Activated T-cell treated with anti-CD3 and anti-CD28 coated beads for 4 hours (primary cell): ENCODE measurements around the gene CDIPT.
"Not testable (repeated sequence)": the region's sequence is repeated elsewhere in the genome, so short reads cannot be mapped to it uniquely, and the experiment has no call there.

Experiments used
- DNase-seq: peaks from one replicate; pipeline ENCODE4 v3.0.0-alpha.2; 2020

CDIPT gene

GRCh38 chr16:29862884-29863668 is at the start of gene CDIPT:
TSS of gene CDIPT (minus strand) at chr16:29863226. CDS start at chr16:29862857, 369 bp downstream.
- peak; percentile 89 for DNase-seq

- no peak for DNase-seq
Observed at GRCh38 chr16:29912087-29912486, 49.1 kb upstream of the CDIPT start.

GRCh38 chr16:29911676-29912010 is 48.6 kb upstream of the CDIPT start:
- DNase-seq = no peak

- DNase-seq = no peak
Observed at GRCh38 chr16:29910819-29911675, 48.0 kb upstream of the CDIPT start.

- DNase-seq = not testable (repeated sequence)
Observed at GRCh38 chr16:29909851-29910250, 46.8 kb upstream of the CDIPT start.

- no peak for DNase-seq
Observed at GRCh38 chr16:29909391-29909790, 46.4 kb upstream of the CDIPT start.

GRCh38 chr16:29908719-29909220 is 45.7 kb upstream of the CDIPT start:
- no peak for DNase-seq

- no peak for DNase-seq
Observed at GRCh38 chr16:29907973-29908372, 44.9 kb upstream of the CDIPT start.

GRCh38 chr16:29906520-29907244 is 43.7 kb upstream of the CDIPT start:
- no peak for DNase-seq

GRCh38 chr16:29905668-29906067 is 42.6 kb upstream of the CDIPT start:
- no peak for DNase-seq

- DNase-seq = no peak
Observed at GRCh38 chr16:29904947-29905346, 41.9 kb upstream of the CDIPT start.

- DNase-seq = no peak
Observed at GRCh38 chr16:29903590-29903989, 40.6 kb upstream of the CDIPT start.

- no peak for DNase-seq
Observed at GRCh38 chr16:29901607-29901945, 38.5 kb upstream of the CDIPT start.

GRCh38 chr16:29900888-29901606 is 38.0 kb upstream of the CDIPT start:
- DNase-seq = no peak

- DNase-seq = peak; percentile 48
Observed at GRCh38 chr16:29900102-29900887, 37.3 kb upstream of the CDIPT start, which contains the start of gene ASPHD1. TSS of gene ASPHD1 (plus strand) at chr16:29900488. CDS start at chr16:29900972, 484 bp downstream.

GRCh38 chr16:29899516-29900101 is 36.6 kb upstream of the CDIPT start, which contains the start of gene SEZ6L2:
TSS of gene SEZ6L2 (minus strand) at chr16:29899550. CDS start at chr16:29899019, 531 bp downstream.
- peak; percentile 60 for DNase-seq

- DNase-seq = no peak
Observed at GRCh38 chr16:29898804-29899515, 35.9 kb upstream of the CDIPT start.

- DNase-seq = no peak
Observed at GRCh38 chr16:29898135-29898803, 35.2 kb upstream of the CDIPT start.

- no peak for DNase-seq
Observed at GRCh38 chr16:29897333-29897732, 34.3 kb upstream of the CDIPT start.

- DNase-seq = no peak
Observed at GRCh38 chr16:29896841-29897240, 33.8 kb upstream of the CDIPT start.
